ENCODE data around the gene ODAD3. TPM values are rescaled to one million over a fixed set of nuclear protein-coding genes. Genes with fewer than 3 reads are reported as not detected.

The ODAD3 gene
- total and polyA plus RNA-seq, 2 of the 13 experiments (the other 11 are each of a cell fraction or from before 2014, with no cell fraction given): 0.04 to 0.08 TPM

DNA sequence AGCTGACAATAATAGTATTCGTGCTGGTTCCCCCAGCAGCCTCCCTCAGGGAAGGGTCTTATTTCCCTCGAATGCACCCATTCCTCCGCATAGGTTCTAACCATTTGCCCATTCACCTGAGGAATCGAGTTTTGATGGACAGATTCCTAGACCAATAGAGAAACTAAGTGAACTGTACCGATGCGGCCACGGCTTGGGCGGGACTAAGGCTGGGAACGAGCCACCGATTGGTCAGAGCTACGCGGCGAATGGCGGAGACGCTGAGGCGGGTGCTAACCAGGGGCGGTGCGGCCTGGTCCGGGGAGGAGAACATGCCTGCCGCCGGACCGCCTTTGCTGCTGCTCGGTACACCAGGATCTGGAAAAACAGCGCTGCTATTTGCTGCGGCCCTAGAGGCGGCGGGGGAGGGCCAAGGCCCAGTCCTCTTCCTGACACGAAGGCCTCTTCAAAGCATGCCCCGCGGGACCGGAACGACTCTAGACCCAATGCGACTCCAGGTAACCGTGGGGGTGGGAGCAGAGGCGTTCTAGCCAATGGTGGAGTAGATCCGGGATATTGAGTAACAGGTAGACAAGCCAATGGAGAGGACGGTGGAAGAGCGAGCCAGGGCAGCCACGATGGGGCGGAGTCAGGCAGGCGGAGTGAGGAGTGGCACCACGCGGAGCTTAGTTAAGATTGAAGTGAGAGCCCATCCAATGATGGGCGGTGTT is 60.3 kb downstream of the ODAD3 start, which contains the start of gene SWSAP1 (continued):
- TF ChIP-seq, protein P1, sequence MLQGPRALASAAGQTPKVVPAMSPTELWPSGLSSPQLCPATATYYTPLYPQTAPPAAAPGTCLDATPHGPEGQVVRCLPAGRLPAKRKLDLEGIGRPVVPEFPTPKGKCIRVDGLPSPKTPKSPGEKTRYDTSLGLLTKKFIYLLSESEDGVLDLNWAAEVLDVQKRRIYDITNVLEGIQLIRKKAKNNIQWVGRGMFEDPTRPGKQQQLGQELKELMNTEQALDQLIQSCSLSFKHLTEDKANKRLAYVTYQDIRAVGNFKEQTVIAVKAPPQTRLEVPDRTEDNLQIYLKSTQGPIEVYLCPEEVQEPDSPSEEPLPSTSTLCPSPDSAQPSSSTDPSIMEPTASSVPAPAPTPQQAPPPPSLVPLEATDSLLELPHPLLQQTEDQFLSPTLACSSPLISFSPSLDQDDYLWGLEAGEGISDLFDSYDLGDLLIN (CRISPR knock-in tag; IDR thresholded peaks at IDR 0.05; ENCODE audit: borderline replicate concordance): no peak
- TF ChIP-seq REL (CRISPR knock-in tag; conservative IDR thresholded peaks at IDR 0.05): no peak
- no peak for TF ChIP-seq ATRX (CRISPR knock-in tag; IDR thresholded peaks at IDR 0.05; ENCODE audit: borderline replicate concordance)
- peak; percentile 64 for TF ChIP-seq XRCC5 (optimal IDR thresholded peaks at IDR 0.05; ENCODE audit: low read length)
- TF ChIP-seq ZNF883 (CRISPR knock-in tag; IDR thresholded peaks at IDR 0.05; ENCODE audit: not compliant biosample characterization): peak; percentile 84
- no peak for TF ChIP-seq POLR2AphosphoS2 (IDR thresholded peaks at IDR 0.05; ENCODE audit: low read depth, low read length)
- TF ChIP-seq, protein P2, sequence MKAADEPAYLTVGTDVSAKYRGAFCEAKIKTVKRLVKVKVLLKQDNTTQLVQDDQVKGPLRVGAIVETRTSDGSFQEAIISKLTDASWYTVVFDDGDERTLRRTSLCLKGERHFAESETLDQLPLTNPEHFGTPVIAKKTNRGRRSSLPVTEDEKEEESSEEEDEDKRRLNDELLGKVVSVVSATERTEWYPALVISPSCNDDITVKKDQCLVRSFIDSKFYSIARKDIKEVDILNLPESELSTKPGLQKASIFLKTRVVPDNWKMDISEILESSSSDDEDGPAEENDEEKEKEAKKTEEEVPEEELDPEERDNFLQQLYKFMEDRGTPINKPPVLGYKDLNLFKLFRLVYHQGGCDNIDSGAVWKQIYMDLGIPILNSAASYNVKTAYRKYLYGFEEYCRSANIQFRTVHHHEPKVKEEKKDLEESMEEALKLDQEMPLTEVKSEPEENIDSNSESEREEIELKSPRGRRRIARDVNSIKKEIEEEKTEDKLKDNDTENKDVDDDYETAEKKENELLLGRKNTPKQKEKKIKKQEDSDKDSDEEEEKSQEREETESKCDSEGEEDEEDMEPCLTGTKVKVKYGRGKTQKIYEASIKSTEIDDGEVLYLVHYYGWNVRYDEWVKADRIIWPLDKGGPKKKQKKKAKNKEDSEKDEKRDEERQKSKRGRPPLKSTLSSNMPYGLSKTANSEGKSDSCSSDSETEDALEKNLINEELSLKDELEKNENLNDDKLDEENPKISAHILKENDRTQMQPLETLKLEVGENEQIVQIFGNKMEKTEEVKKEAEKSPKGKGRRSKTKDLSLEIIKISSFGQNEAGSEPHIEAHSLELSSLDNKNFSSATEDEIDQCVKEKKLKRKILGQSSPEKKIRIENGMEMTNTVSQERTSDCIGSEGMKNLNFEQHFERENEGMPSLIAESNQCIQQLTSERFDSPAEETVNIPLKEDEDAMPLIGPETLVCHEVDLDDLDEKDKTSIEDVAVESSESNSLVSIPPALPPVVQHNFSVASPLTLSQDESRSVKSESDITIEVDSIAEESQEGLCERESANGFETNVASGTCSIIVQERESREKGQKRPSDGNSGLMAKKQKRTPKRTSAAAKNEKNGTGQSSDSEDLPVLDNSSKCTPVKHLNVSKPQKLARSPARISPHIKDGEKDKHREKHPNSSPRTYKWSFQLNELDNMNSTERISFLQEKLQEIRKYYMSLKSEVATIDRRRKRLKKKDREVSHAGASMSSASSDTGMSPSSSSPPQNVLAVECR (CRISPR knock-in tag; IDR thresholded peaks at IDR 0.05; ENCODE audit: borderline replicate concordance): peak; percentile 88
- TF ChIP-seq REPIN1 (CRISPR knock-in tag; IDR thresholded peaks at IDR 0.05; ENCODE audit: borderline replicate concordance, low read depth): no peak
- TF ChIP-seq GFI1 (CRISPR knock-in tag; IDR thresholded peaks at IDR 0.05; ENCODE audit: borderline replicate concordance): peak; percentile 10; the same call in 1 of the 2 replicates
- peak; percentile 45; the same call in 1 of the 2 replicates for TF ChIP-seq ZC3H4 (CRISPR knock-in tag; IDR thresholded peaks at IDR 0.05; ENCODE audit: borderline replicate concordance)
- TF ChIP-seq HOXD1 (CRISPR knock-in tag; IDR thresholded peaks at IDR 0.05): peak; percentile 68; the same call in 1 of the 2 replicates
- TF ChIP-seq TARDBP (CRISPR knock-in tag; IDR thresholded peaks at IDR 0.05): 0 out of 2 replicates have a peak, but pooled peaks have one; percentile 18
- TF ChIP-seq ZNF280D (CRISPR knock-in tag; IDR thresholded peaks at IDR 0.05): 0 out of 2 replicates have a peak, but pooled peaks have one; percentile 42
- peak; percentile 58 for TF ChIP-seq TEAD3 (CRISPR knock-in tag; optimal IDR thresholded peaks at IDR 0.05; ENCODE audit: borderline replicate concordance)
- peak; percentile 71 for TF ChIP-seq TGIF2 (CRISPR knock-in tag; IDR thresholded peaks at IDR 0.05)
- TF ChIP-seq ZNF251 (CRISPR knock-in tag; IDR thresholded peaks at IDR 0.05): no peak
- no peak for TF ChIP-seq ARNT (IDR thresholded peaks at IDR 0.05)
- TF ChIP-seq MAZ (IDR thresholded peaks at IDR 0.05; ENCODE audit: borderline replicate concordance, low read depth, low read length): 0 out of 2 replicates have a peak, but pooled peaks have one; percentile 22
- peak; percentile 84 for TF ChIP-seq MAZ (CRISPR knock-in tag; IDR thresholded peaks at IDR 0.05; ENCODE audit: low read depth)
- TF ChIP-seq NAIF1 (CRISPR knock-in tag; IDR thresholded peaks at IDR 0.05; ENCODE audit: borderline replicate concordance): no peak
